SKM-1 treated with dmso at 0.1 percent for 144 hours (cell line): Measurements from ENCODE around the gene GREB1.

Experiments used
- DNase-seq: peaks from one replicate; lab custom pipeline; 2025; ENCODE audit not compliant: unreplicated experiment; lab: John Stamatoyannopoulos, UW

Gene GREB1

DNA sequence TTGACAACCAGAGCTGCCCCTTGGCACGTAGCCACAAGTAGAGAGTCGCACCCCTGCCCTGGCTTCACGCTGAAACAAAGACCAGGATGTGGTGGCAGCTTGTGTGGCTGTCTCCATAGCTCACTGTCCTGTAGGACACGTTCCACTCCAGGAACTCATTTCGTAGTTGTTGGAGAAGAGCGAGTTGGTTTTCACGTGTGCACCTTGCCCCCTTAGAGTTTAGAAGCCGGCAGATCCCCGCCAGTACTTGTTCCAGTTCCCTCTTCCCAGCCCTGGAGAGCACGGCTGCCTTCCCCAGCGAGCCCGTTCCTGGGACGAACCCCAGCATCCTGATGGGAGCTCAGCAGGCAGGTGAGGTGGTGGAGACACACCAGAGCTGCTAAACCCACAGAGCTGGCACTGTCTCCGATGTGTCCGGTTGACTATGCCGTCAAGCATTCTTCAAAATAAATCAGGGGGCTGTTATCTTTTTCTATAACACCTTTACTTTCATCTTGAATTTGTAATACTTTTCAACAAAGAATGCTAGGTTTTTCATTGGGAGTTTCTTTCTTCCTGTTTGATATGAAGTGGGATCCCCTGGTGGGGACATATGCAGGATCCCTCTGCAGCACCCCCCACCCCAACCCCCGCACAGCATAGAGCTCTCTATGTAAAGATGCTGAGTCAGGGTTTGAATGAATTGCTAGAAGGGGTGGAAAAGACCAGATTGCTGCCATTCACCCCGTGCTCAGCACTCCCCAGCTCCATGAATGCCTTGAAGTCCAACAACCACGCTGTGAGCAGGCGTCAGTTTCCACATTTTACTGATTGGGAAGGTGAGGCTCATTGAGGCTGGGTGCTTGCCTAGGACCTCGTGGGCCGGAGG lies 44.5 kb downstream of the GREB1 start:
- DNase-seq: no peak

DNA sequence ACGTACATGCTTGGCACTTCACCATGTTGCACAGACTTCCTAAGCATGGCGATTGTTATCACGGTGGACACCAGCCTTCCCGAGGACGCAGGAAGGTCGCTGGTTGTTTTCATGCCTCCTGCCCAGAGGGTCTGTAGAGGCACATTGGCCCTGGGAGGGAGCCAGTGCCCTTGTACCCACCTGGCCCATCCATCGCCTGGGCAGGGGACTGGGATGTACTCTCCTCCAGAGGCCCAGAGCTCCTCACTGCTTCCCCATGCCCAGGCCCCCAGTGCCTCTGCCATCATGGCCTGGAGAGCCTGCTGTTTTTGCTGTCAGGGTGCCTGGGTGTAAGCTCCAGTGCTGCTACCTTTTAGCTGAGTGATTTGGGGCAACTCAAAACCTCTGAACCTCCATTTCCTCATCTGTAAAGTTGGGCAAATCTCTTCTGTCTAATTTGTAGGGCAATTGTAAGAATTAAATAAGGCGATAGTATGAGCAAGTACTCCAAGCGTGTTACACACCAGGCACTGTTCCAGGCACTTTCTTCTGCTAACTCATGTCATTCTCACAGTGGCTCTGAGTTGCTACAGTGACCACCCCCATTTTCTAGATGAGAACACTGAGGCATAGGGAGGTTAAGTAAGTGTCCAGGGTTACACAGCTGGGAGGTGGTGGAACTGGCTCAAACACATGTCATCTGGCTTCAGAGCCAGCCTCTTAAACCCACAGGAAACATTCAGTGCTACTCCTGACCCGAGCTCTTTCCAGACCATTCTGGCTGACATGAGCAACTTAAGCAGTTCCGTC lies 45.3 kb downstream of the GREB1 start:
- DNase-seq: no peak

DNA sequence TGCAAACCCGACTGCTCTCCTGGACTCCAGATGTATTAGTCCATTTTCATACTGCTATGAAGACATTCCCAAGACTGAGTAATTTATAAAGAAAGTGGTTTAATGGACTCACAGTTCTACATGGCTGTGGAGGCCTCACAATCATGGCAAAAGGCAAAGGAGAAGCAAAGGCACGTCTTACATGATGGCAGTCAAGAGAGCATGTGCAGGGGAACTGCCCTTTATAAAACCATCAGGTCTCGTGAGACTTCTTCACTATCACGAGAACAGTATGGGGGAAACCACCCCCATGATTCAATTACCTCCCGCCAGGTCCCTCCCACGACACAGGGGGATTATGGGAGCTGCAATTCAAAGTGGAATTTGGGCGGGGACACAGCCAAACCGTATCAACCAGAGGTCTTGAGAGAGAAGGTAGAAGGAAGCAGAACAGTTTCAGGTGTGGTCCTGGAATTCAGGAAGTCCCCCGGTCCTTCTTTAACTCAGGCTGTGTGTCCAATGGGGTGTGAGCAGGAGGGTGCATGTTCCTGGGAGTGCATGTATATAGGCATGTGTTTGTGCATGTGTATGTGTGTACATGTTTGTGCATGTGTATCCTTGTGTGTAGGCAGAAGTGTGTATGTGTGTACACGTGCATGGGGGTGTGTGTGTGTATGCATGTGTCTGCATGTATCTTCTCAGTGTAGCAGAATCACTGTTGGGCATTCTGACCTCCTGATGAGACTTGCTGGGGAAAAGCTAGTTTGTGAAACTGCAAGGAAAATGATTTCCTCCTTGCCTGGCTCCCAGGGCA lies 46.2 kb downstream of the GREB1 start:
- no peak for DNase-seq

DNA sequence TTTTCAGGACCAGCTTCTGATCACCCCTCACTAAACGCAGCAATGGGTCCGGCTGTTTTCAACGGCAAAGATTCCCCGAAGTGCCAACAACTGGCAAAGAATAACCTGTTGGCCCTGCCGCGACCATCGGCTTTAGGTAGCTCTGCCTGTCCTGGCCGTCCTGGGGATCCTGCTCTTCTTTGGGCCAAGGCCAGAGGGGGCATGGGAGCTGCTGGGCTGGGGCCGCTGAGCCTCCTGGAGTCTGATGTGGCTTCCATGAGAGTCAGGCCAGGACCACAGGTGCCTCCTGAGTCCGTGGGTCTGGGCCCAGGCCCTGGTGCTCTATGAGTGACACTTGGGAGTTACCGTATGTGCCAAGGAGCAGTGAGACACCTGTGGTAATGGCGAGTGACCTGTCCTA lies 46.9 kb downstream of the GREB1 start:
- DNase-seq: no peak

DNA sequence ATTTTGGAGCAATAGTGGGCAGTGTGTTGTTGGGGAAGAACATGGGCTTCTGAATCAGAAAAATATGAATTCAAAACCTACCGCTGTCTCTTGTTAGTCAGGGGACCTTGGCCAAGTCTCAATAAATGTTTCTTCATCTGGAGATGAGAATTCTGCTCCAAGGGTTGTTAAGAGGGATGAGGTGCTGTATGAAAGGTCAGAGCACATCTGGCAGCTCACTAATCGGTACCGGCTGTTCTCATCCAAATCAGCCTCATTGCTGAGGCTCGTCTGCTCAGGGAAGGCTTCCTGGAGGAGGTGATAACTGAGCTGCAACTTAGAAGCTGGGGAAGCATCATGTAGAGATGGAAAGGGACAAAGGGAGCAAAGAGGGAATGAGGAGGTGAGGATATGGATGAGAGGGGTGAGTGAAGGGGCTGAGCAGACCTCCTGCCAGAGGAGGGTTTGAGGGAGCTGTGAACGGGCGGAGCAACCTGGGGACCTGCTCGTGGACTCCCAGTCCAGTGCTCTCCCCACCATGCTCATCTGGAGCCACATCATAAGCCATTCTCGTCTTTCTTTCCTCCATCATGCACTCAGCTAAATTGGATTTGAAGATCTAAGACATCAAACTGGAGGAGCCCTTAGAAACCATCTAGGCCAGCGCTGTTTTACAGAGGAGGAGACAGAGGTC lies 47.4 kb downstream of the GREB1 start:
- DNase-seq: no peak

DNA sequence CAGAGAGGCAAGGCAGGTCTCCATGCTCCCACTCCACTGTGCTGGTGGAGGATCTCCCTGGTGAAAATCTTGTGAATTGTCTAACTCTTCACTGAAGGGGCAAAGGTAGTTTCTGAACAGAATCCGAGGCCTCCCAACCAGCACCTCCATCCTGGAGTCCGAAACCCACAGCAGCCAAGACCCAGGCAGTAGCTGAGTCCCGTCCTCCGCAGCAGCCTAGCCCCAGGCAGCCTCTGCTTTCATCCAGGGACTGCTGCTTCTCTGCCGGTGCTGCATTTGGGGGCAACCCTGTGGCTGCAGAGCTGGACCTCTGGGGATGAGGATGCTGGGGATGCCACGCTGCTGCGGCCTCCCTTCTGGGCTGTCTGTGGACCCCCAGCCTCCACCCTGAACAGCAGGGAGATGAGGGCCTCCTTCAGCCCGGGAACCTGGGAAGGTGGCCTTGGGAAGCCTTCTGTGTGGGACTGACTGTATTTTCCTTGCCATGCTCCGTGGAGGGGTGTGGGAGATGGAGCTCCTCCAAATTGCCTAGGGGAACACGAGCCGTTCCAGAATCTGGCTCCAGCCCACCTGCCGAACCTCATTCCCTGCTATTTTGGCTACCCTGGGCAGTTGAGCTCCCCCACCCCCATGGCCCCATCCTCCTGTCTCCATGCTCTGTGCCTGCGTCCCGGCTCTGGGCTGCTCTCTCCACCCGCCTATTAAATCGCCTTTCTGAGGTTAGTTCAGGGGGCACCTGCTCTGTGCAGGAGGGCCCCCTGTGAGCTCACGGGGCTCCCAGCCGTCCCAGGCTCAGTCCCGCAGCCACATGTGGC lies 48.2 kb downstream of the GREB1 start:
- no peak for DNase-seq

DNA sequence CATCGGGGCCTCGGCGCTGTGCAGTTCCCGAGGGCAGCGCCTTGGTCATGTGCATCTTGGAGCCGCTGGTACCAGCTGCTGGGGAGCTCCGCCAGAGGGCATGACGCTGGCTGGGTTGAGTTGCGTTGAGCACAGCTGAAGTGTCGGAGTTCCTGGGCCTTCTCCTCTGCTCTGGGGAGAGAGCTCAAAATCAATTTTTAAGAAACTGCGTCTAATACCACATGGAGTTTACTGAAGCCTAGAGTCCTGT lies 48.7 kb downstream of the GREB1 start:
- no peak for DNase-seq

DNA sequence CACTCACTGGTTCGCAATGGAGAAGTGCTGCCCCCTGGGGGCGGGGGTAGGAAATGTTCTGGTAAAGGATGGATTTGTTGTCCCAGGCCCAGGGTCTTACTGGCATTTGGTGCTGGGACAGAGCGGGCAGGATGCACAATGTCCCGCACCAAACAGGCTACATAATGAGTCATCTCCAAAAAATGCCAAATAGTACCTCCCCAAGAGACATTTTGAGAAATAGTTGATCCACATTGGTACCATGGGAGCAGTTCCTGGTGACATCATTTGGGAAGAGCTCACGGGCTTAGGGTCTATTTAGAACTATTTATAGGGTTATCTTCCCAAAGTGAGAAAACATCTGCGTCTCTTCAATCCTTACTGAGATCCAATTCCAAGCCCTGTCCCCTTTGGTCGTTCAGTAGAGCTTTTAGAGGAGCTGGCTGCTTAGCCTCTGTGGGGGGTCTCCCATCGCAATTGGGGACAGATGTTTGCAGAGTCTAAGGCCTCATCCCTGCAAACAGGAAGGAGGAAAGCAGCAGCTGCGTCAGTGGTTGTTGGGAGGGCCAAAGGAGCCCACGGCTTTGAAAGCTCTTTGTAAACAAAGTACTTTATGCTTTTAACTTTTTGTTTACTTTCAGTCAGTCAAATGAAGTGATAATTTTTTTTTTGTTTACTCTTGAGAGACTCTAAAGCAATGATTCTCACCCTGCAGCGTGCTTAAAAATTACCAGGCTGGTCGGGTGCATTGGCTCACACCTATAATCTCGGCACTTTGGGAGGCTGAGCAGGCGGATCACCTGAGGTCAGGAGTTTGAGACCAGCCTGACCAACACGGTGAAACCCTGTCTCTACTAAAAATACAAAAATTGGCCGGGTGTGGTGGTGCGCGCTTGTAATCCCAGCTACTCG lies 49.3 kb downstream of the GREB1 start:
- peak; percentile 34 for DNase-seq

DNA sequence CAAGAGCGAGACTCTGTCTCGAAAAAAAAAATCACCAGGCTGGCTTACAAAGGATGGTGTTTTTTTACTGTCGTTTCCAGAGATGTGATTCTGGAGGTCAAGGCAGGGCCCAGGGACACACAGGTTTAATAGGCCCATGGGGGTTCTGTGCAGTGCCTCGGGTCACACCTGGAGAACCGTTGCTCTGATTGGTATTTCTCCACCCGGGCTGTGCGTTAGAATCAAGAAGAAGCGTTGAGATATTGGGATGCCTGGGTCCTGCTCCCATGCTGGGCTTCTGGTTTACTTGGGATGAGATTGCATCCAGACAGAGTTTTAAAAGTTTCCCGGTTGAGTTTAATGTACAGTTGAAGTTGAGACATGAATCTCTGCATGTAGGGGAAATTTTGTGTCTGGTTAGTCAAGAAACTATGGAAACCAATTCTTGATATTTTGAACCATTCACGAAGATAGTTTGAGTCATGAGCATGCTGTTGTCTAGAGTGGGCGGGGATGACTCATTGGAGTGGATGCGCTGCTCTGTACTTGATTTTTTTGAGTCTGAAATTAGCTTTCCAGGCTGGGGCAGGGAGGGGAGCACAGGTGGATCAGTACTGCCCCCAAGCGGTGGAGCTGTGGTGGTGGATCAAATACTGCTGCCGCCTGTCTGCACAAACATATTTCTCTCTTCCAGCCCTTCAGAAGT lies 50.1 kb downstream of the GREB1 start:
- DNase-seq: peak; percentile 68

DNA sequence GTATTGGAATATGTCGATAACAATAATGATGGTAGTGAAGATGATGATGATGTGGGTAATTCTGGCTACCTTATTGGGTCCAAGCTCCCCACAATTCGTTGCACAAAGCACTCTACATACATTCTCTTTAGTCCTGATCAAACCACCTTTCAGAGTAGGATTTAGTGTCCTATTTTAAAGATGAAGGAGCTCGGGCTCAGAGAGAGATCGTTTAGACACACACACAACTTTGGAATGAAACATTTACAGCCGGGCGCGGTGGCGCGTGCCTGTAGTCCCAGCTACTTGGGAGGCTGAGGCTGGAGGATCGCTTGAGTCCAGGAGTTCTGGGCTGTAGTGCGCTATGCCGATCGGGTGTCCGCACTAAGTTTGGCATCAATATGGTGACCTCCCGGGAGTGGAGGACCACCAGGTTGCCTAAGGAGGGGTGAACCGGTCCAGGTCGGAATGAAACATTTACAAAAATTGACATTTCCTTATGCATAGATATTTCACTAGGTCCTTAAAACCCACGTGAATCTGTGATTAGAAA lies 50.7 kb downstream of the GREB1 start:
- no peak for DNase-seq

DNA sequence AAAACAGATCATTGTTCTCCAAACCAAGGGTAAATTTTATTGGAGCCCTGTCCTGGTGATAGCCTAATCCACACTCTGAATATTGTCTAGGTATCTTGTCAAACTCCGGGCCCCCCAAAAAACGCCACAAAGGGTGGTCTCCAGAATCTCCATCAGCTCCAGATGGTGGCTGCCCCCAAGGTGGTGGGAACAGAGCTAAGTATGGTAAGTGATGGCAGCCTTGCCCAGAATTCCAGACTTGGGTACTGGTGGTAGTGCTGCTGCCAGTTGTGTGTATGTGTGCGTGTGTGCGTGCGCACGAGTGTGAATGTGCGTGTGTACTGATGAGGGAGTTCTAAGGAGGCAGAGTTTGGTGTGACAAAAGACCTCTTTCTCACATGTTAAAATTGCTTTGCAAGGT lies 51.2 kb downstream of the GREB1 start:
- no peak for DNase-seq

DNA sequence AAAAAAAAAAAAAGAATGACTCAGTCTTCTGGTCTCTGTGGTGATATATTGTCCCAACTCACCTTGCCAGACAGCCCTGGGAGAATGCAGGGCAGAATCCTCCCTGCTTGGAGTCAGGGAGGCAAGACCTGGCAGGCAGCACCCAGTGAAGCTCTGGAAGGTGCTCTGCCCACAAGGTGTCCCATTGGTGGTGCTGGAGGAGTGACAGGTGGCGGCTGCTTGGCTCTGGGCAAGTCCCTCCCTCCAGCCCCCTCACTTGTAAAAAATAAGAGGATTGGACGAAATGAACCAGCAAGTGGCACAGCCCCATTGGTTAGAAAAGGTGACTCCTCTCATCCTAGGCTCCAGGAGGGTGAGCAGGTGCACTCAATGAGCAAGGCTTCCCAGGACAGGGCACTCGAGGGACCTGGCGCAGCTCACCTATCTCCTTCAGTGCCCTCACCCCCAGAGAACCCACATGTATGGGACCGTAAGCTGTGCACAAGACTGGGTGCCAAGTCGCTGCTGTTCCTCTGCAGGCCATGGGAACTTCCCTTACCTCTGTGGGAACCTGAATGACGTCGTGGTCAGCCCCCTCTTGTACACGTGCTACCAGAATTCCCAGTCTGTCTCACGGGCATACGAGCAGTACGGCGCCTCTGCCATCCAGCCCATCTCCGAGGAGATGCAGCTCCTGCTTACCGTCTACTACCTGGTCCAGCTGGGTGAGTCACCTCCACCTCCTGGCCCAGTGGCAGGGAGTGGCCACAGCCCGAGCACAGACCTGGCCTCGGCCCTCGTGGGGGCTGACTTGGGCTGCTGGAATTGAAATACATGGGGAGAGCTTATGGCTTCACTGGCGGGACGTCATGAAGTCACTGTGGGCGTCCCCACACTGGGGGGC lies 54.6 kb downstream of the GREB1 start:
- no peak for DNase-seq

DNA sequence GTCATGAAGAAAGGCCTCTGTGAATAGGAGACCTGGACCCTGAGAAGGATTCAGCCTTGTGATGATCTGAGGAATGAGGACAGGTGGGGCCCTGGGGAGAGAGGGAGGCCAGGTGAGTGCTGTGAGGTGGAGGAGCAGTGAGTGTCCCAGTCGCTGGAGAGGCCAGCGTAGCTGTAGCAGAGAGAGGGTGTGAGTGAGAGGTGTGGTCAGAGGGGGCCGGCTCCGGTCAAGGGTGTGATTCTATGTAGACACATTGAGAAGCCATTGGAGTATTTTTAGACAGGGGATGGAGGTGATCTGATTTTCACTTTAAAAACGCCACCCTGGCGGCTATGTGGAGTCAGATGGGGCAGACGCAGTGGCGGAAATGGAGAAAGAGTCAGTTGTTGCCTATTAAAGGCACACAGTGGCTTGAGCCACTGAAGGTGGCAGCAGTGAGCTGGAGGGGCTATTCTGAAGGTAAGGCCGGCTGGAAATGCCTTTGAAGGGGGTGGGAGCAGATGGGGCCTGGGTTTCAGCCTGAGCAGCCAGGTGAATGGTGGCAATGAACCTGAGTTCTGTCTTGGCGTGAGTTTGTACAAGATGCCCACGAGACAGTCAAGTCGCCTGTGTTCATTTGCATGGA lies 55.6 kb downstream of the GREB1 start:
- DNase-seq: no peak

DNA sequence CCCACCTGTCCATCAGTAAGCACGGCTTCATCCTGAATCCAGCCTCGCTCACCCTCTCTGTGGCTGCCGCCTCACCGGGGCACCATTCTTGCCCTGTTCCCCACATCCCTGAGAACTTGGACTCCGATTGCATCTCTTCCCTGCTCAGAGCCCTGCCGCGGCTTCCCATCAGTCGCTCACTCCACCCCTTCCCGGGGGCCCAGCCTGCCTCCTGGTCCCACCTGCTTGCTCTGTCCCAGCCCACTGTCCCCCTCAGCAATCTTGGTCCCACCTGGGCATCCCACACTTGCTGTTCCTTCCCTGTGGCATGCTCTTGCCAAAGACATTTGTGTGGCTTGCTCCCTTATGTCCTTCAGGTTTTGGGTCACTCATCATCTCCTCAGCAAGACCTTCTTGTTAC lies 56.3 kb downstream of the GREB1 start:
- DNase-seq: no peak

DNA sequence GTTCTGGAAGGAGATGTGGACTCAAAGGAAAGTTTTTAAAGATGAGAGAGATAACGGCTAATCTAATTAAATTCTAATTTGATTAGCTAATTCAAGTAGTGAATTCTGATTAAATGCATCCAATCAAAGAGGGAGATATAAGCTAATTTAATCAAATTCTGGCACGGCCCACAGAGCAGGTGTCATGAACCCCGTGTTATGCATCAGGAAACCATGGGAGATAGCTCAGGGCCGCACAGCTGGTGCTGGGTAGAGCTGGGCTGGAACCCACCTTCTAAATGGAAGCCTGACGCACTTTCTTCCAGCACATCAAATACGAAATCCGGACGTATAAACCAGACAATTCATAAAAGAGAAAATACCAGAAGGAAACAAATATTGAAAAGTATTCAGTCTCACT lies 57.2 kb downstream of the GREB1 start:
- DNase-seq: no peak

DNA sequence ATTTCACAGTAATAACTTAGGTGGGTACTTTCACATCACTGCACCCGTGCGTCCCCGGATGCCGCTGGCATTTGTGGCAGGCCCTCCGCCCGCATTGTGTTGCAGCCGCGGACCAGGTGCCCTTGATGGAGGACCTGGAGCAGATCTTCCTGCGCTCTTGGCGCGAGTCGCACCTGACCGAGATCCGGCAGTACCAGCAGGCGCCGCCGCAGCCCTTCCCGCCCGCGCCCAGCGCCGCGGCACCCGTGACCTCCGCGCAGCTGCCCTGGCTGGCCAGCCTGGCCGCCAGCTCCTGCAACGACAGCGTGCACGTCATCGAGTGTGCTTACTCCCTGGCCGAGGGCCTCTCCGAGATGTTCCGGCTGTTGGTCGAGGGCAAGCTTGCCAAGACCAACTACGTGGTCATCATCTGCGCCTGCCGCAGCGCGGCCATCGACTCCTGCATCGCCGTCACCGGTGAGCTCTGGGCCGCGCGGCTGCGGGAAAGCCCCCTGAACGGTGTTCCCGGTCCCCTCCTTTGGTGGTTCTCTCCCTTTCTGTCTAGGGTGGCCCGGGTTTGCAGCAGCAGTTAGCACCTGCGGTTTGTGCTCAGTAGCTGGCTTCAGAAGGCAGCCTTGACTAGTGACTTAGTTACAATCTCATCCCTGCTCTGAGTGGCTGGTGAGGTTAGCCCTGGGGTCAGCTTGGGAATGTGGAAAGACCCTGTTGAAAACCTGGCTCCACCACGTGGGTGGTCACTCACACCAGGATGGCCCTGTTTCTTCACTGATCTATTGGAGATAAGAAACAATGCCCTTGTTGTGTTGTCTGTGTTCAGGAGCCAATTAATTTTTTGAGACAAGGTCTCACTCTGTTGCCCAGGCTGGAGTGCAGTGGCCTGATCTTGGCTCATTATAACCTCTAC lies 59.1 kb downstream of the GREB1 start:
- DNase-seq: no peak
